ENCODE measurements around the gene APBB2. TPM values are rescaled to one million over a fixed set of nuclear protein-coding genes. Genes with fewer than 3 reads are reported as not detected.
A peak's percentile ranks its signal among the peaks of the same experiment; 100 is the strongest.

The APBB2 gene
- total RNA-seq, 4 donors from 2014 or later: 47.5 to 99.9 (median 57.5) TPM

DNA sequence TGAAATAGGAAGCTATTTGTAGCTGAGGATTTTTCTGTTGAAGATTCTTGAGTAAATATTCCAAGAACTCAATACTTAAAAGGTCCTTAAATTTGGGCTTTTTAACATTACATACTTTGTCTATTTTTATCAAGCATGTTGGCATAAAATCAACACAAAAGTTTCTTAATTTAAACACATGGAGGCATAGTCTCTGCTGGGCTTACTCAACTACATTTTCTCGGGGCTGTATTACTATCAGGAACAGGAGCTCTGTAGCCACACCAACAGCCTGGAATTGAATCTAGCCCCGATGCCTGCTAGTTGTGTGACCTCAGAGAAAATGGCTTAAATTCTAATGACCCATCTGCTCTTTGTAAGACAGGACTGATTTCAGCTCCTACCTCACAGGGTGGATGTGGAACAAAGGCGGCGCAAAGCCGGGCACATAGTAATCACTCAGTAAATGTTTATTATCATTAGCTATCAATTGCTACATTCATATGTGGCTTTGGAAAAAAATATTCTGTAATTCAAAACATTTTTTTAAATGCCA, 257.6 kb downstream of the APBB2 start:
- no peak overlapping the region for H3K4me3 ChIP-seq
- H3K36me3 ChIP-seq: no peaks in the 10 kb centered on the region
- no peak overlapping the region for H3K27ac ChIP-seq
- TF ChIP-seq, protein P1, sequence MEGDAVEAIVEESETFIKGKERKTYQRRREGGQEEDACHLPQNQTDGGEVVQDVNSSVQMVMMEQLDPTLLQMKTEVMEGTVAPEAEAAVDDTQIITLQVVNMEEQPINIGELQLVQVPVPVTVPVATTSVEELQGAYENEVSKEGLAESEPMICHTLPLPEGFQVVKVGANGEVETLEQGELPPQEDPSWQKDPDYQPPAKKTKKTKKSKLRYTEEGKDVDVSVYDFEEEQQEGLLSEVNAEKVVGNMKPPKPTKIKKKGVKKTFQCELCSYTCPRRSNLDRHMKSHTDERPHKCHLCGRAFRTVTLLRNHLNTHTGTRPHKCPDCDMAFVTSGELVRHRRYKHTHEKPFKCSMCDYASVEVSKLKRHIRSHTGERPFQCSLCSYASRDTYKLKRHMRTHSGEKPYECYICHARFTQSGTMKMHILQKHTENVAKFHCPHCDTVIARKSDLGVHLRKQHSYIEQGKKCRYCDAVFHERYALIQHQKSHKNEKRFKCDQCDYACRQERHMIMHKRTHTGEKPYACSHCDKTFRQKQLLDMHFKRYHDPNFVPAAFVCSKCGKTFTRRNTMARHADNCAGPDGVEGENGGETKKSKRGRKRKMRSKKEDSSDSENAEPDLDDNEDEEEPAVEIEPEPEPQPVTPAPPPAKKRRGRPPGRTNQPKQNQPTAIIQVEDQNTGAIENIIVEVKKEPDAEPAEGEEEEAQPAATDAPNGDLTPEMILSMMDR (IDR thresholded peaks at IDR 0.05): no peak
- TF ChIP-seq POLR2A (IDR thresholded peaks at IDR 0.05): no peak
- H3K4me1 ChIP-seq: no peaks in the 10 kb centered on the region
- no peaks in the 10 kb centered on the region for H3K9me3 ChIP-seq
- no peaks in the 10 kb centered on the region for H3K27me3 ChIP-seq
- no peak for DNase-seq

DNA sequence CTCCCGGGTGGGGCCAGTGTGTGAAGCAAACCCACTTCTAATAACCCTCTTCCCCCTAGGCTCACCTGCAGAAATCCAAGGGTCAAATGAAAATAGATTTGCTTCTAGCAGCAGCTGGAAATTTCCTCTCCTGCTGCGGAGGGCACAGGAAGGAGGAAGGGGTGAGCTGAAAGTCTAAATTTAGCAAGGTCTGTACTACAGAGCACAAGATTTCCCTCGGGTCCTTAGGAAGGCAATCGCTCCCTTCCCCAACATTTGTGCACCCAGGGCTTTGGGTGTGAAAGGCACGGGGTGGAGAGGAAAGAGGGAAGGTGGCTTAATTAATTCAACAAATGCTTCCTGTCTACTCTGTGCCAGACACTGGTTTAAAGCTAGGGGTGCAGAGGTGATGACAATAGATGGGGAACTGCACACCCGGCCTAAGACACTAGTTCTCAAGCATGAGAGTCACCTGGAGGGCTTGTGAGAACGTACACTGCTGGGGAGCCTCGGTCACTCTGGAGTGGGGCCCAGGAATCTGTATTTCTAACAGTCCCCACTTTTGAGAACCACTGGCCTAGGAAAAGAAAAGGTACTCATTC, 260.2 kb downstream of the APBB2 start:
- Histone ChIP-seq H3K4me3 (no peak overlapping the region), H3K36me3 (no peaks in the 10 kb centered on the region)
- no peak for DNase-seq

DNA sequence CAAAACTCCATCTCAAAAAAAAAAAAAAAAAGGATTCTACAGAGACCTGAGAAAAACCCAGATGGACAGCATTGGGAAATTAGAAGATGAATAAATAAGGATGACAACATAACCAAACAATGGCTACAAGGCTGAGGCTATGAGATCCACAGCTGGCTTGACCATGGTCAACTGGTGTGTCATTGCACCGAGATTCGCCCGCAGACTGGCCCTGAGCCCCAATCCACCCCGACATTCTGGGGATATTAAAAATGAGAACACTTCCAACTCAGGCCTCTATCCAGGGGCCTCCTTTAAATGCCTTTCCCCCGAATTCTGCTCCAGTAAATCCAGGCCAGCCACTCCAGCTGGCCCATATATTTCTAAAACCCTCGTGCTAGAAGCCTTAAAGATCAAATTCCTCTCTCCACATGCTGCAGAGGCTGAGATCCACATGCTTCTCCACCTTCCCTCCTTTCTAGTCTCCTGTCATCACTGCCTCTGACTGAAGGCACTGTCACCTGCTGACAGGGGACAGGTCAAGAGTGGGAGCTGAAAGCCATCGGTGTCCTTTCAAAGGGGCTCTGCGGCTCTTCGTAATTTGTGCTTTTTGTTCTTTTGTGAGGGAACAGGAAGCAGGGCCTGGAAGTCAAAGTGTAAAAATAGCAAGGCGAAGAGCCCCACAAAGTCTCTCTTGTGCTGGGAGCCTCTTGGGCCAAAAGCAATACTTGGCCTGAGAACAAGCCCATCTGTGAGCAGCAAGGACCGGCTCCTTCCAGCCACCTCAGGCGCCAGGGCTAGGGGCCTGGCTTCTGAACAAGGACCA, 260.9 kb downstream of the APBB2 start:
- TF ChIP-seq, protein P1 (IDR thresholded peaks at IDR 0.05): no peak
- no peak for TF ChIP-seq POLR2A (IDR thresholded peaks at IDR 0.05)
- H3K4me3 ChIP-seq: no peak overlapping the region
- no peak for DNase-seq
- no peaks in the 10 kb centered on the region for H3K27me3 ChIP-seq
- no peaks in the 10 kb centered on the region for H3K9me3 ChIP-seq
- no peaks in the 10 kb centered on the region for H3K4me1 ChIP-seq
- H3K27ac ChIP-seq: peak overlapping the region in 3 of 4 donors; percentile 37 to 51 (median 38)
- H3K36me3 ChIP-seq: no peaks in the 10 kb centered on the region

More for the DNA sequence above, 260.2 kb downstream of the APBB2 start:
- no peaks in the 10 kb centered on the region for H3K9me3 ChIP-seq
- H3K27me3 ChIP-seq: no peaks in the 10 kb centered on the region
- peak overlapping the region in 2 of 4 donors; percentile 37 to 51 for H3K27ac ChIP-seq
- H3K4me1 ChIP-seq: no peaks in the 10 kb centered on the region
- TF ChIP-seq, protein P1 (IDR thresholded peaks at IDR 0.05): no peak
- no peak for TF ChIP-seq POLR2A (IDR thresholded peaks at IDR 0.05)

DNA sequence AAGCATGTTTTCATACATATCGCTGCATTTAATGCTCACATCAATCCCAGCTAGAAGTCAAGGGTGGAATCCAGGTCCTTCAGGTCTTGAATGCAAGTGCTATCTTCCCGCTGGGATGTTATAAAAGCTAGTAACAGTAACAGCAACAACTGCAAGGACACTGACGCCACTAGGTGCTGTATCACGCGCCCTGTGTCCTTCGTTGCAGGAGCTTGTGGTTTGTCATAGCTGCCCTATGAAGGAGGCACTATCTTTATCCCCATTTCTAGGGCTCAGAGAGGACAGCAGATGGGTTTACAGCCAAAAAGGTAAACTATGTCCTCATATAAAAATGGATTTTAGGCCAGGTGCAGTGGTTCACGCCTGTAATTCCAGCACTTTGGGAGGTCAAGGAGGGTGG, 261.7 kb downstream of the APBB2 start:
- no peaks in the 10 kb centered on the region for H3K36me3 ChIP-seq
- no peak overlapping the region for H3K27ac ChIP-seq
- TF ChIP-seq, protein P1 (IDR thresholded peaks at IDR 0.05): no peak
- TF ChIP-seq POLR2A (IDR thresholded peaks at IDR 0.05): no peak

DNA sequence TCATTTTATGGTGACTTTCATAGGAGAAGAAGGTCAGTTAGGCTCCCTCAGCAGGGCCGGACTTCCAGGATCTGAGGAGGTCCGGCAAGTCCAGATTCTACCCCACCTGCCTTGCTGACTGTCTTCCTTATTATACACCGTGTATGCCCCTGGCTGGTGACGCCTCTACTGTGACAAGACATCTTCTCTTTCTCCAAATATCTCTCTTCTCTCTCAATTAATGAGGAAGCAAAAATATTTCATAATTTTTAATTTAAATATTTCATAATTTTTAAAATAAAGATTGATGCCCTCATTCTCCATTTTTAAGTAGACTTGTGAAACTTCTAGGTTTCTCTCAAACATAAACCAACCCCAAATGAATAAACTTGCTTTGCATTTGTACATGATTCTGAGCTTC, 262.1 kb downstream of the APBB2 start:
- TF ChIP-seq, protein P1 (IDR thresholded peaks at IDR 0.05): no peak
- no peak for TF ChIP-seq POLR2A (IDR thresholded peaks at IDR 0.05)
- H3K4me3 ChIP-seq: no peak overlapping the region
- H3K36me3 ChIP-seq: no peaks in the 10 kb centered on the region
- no peaks in the 10 kb centered on the region for H3K27me3 ChIP-seq
- no peak overlapping the region for H3K27ac ChIP-seq
- H3K4me1 ChIP-seq: no peaks in the 10 kb centered on the region
- H3K9me3 ChIP-seq: no peaks in the 10 kb centered on the region
- DNase-seq: no peak

More for the DNA sequence above, 261.7 kb downstream of the APBB2 start:
- Histone ChIP-seq H3K4me3 (no peak overlapping the region), H3K4me1 (no peaks in the 10 kb centered on the region), H3K9me3 (no peaks in the 10 kb centered on the region), H3K27me3 (no peaks in the 10 kb centered on the region)
- no peak for DNase-seq
